NCI-H82 treated with DMSO at 0.1 percent for 48 hours (cell line): Measurements from ENCODE around the gene INPP5A.

ENCODE experiments used
- DNase-seq: peaks from one replicate; lab custom pipeline; 2025; ENCODE audit not compliant: unreplicated experiment; lab: John Stamatoyannopoulos, UW

Gene INPP5A

GRCh38 chr10:132626761-132627665 is 89.4 kb downstream of the INPP5A start:
- DNase-seq: no peak

GRCh38 chr10:132627666-132628531 is 90.3 kb downstream of the INPP5A start:
- no peak for DNase-seq

- no peak for DNase-seq
Measured at GRCh38 chr10:132628966-132629900, 91.6 kb downstream of the INPP5A start.

GRCh38 chr10:132630156-132630555 is 92.6 kb downstream of the INPP5A start:
- DNase-seq: no peak

GRCh38 chr10:132630666-132631337 is 93.2 kb downstream of the INPP5A start:
- no peak for DNase-seq

GRCh38 chr10:132631338-132631735 is 93.8 kb downstream of the INPP5A start:
- no peak for DNase-seq

- DNase-seq: no peak
Measured at GRCh38 chr10:132632091-132632561, 94.5 kb downstream of the INPP5A start.

- no peak for DNase-seq
Measured at GRCh38 chr10:132632851-132633684, 95.5 kb downstream of the INPP5A start.

- DNase-seq: no peak
Measured at GRCh38 chr10:132634241-132634946, 96.8 kb downstream of the INPP5A start.

- no peak for DNase-seq
Measured at GRCh38 chr10:132634947-132635271, 97.3 kb downstream of the INPP5A start.

- DNase-seq: no peak
Measured at GRCh38 chr10:132636358-132636757, 98.8 kb downstream of the INPP5A start.

GRCh38 chr10:132637477-132638129 is 100.0 kb downstream of the INPP5A start:
- DNase-seq: no peak

- no peak for DNase-seq
Measured at GRCh38 chr10:132638130-132638515, 100.5 kb downstream of the INPP5A start.

- DNase-seq: no peak
Measured at GRCh38 chr10:132639470-132639869, 101.9 kb downstream of the INPP5A start.

- DNase-seq: no peak
Measured at GRCh38 chr10:132640326-132641125, 102.9 kb downstream of the INPP5A start.

GRCh38 chr10:132641401-132641800 is 103.8 kb downstream of the INPP5A start:
- DNase-seq: no peak

GRCh38 chr10:132641966-132642731 is 104.6 kb downstream of the INPP5A start:
- DNase-seq: no peak
